PC-3 (cell line): ENCODE results near the gene TTC39A. TPM values are rescaled to one million over a fixed set of nuclear protein-coding genes. Genes with fewer than 3 reads are reported as not detected.

Experiments
- ATAC-seq: fragments of 200-7000 bp; cut with Tn5 transposase; 2 replicates; pipeline ENCODE4 v1.9.1; 2020; ENCODE audit warnings: mild to moderate bottlenecking, moderate library complexity
- BruUV-seq: library from RNA; stranded (reverse); fragments of 400-500 nt; replicated peaks from 2 replicates; lab custom pipeline; 2021; lab: Mats Ljungman, UMichigan
- CTCF ChIA-PET: fragments of 300-600 bp; sonication (Branson Sonifier 250); formaldehyde crosslinking; loops from one replicate; lab custom pipeline; 2022; ENCODE audit warnings: antibody characterized with exemption; lab: Charles Lee
- POLR2A ChIA-PET: fragments of 300-600 bp; sonication (Branson Sonifier 250); formaldehyde crosslinking; loops from one replicate; lab custom pipeline; 2022; ENCODE audit warnings: antibody characterized with exemption; ENCODE audit not compliant: unreplicated experiment; lab: Charles Lee
- DNase-seq: peaks from one replicate; pipeline ENCODE4 v3.0.0-alpha.2; 2015
- H2AFZ ChIP-seq: fragments of 300-600 bp; sonication (generic); 2 replicates; pipeline ENCODE4 v1.6.0; 2016; ENCODE audit warnings: antibody characterized with exemption, low read length
- H3F3A ChIP-seq: fragments of 300-600 bp; sonication (generic); one replicate; pipeline ENCODE4 v1.6.0; 2017; ENCODE audit warnings: antibody characterized with exemption, low read length, control low read depth, mild to moderate bottlenecking; ENCODE audit not compliant: unreplicated experiment
- H3K27ac ChIP-seq: fragments of 300-600 bp; sonication (generic); 2 replicates; pipeline ENCODE4 v1.5.1; 2016; ENCODE audit warnings: mild to moderate bottlenecking, low read length
- H3K27me3 ChIP-seq: fragments of 300-600 bp; sonication (generic); 2 replicates; pipeline ENCODE4 v1.6.1; 2016; ENCODE audit warnings: low read length, mixed read lengths
- H3K36me3 ChIP-seq: fragments of 300-600 bp; sonication (generic); 2 replicates; pipeline ENCODE4 v1.6.1; 2016; ENCODE audit warnings: low read depth, mixed run types, low read length, mixed read lengths
- H3K4me1 ChIP-seq: fragments of 300-600 bp; sonication (generic); 2 replicates; pipeline ENCODE4 v1.5.1; 2016; ENCODE audit warnings: low read length; ENCODE audit not compliant: insufficient read depth
- H3K4me2 ChIP-seq: fragments of 300-600 bp; sonication (generic); 2 replicates; pipeline ENCODE4 v1.6.0; 2016; ENCODE audit warnings: low read length
- H3K4me3 ChIP-seq: fragments of 300-600 bp; sonication (generic); 2 replicates; pipeline ENCODE4 v1.5.1; 2016; ENCODE audit warnings: mild to moderate bottlenecking, low read length, mixed read lengths
- H3K79me2 ChIP-seq: fragments of 300-600 bp; sonication (generic); 2 replicates; pipeline ENCODE4 v1.6.1; 2017; ENCODE audit warnings: low read length, mixed read lengths
- H3K9ac ChIP-seq: fragments of 300-600 bp; sonication (generic); 2 replicates; pipeline ENCODE4 v1.6.0; 2016; ENCODE audit warnings: mild to moderate bottlenecking, low read length
- H3K9me2 ChIP-seq: fragments of 300-600 bp; sonication (generic); replicated peaks from 2 replicates; pipeline ENCODE4 v1.6.1; 2016; ENCODE audit warnings: mixed run types, low read length, mixed read lengths
- H3K9me3 ChIP-seq: fragments of 300-600 bp; sonication (generic); 2 replicates; pipeline ENCODE4 v1.6.1; 2016; ENCODE audit warnings: low read length, mixed read lengths
- H4K20me1 ChIP-seq: fragments of 300-600 bp; sonication (generic); 2 replicates; pipeline ENCODE4 v1.6.1; 2016; ENCODE audit warnings: low read length, mixed read lengths
- EZH2 ChIP-seq: fragments of 300-600 bp; sonication (generic); IDR thresholded peaks from one replicate; pipeline ENCODE4 v1.6.1; 2017; ENCODE audit warnings: antibody characterized with exemption, mild to moderate bottlenecking, low read length; ENCODE audit not compliant: unreplicated experiment
- EZH2phosphoT487 ChIP-seq: fragments of 300-600 bp; sonication (generic); IDR thresholded peaks from 2 replicates; pipeline ENCODE4 v1.6.1; 2018; ENCODE audit warnings: mild to moderate bottlenecking, antibody characterized with exemption, low read length, borderline replicate concordance
- intact Hi-C: fragments of 100-400 bp; cut with micrococcal nuclease; formaldehyde crosslinking; loops from 2 replicates; pipeline ENCODE4 v1.9.0; 2023
- total RNA-seq: library from RNA; depleted of rRNA; stranded (reverse); fragments of >200 nt; gene quantifications from 2 replicates; pipeline ENCODE4 v1.2.3, GENCODE V29; 2014
- TF ChIP-seq, protein P1 (sequence below): fragments of 300-600 bp; sonication (generic); conservative IDR thresholded peaks from 2 replicates; pipeline ENCODE4 v1.5.1; 2017; ENCODE audit warnings: antibody characterized with exemption, low read depth, mild to moderate bottlenecking, low read length

The TTC39A gene
- total RNA-seq, 1 experiment from 2014 or later = 11.1 TPM

GRCh38 chr1:51290489-51290847 lies 39.9 kb downstream of the TTC39A start:
- DNase-seq = no peak
- Histone ChIP-seq H3K4me1 (no peaks in the 10 kb centered on the region), H3K4me2 (no peak overlapping the region), H3K27ac (no peak overlapping the region), H3K9me3 (no peaks in the 10 kb centered on the region), H3F3A (no peaks in the 10 kb centered on the region), H2AFZ (no peak overlapping the region), H3K36me3 (no peaks in the 10 kb centered on the region), H3K9ac (no peak overlapping the region), H4K20me1 (no peaks in the 10 kb centered on the region), H3K79me2 (no peaks in the 10 kb centered on the region), H3K27me3 (no peaks in the 10 kb centered on the region), H3K4me3 (no peak overlapping the region), H3K9me2 (no peaks in the 10 kb centered on the region)
- intact Hi-C loops = no loop called here
- POLR2A ChIA-PET = no interaction called here
- BruUV-seq = no TSS peak
- ATAC-seq = no peak
- CTCF ChIA-PET = no interaction called here
- TF ChIP-seq EZH2phosphoT487 (no peak), EZH2 (no peak)
- TF ChIP-seq, protein P1, sequence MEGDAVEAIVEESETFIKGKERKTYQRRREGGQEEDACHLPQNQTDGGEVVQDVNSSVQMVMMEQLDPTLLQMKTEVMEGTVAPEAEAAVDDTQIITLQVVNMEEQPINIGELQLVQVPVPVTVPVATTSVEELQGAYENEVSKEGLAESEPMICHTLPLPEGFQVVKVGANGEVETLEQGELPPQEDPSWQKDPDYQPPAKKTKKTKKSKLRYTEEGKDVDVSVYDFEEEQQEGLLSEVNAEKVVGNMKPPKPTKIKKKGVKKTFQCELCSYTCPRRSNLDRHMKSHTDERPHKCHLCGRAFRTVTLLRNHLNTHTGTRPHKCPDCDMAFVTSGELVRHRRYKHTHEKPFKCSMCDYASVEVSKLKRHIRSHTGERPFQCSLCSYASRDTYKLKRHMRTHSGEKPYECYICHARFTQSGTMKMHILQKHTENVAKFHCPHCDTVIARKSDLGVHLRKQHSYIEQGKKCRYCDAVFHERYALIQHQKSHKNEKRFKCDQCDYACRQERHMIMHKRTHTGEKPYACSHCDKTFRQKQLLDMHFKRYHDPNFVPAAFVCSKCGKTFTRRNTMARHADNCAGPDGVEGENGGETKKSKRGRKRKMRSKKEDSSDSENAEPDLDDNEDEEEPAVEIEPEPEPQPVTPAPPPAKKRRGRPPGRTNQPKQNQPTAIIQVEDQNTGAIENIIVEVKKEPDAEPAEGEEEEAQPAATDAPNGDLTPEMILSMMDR = no peak

- ChIA-PET CTCF (no interaction called here), POLR2A (no interaction called here)
- no peaks in the 10 kb centered on the region for H3K27me3 ChIP-seq
- intact Hi-C loops = no loop called here
- no peaks in the 10 kb centered on the region for H4K20me1 ChIP-seq
- TF ChIP-seq EZH2phosphoT487 = no peak
- TF ChIP-seq EZH2 = no peak
- TF ChIP-seq, protein P1 = no peak
- ATAC-seq = no peak
- BruUV-seq = no TSS peak
- DNase-seq = no peak
- no peaks in the 10 kb centered on the region for H3K9me2 ChIP-seq
- H3K4me2 ChIP-seq = no peak overlapping the region
- no peaks in the 10 kb centered on the region for H3K9me3 ChIP-seq
- H3K27ac ChIP-seq = no peak overlapping the region
- no peak overlapping the region for H2AFZ ChIP-seq
- no peak overlapping the region for H3K4me3 ChIP-seq
- H3K9ac ChIP-seq = no peak overlapping the region
- H3F3A ChIP-seq = no peaks in the 10 kb centered on the region
- no peaks in the 10 kb centered on the region for H3K79me2 ChIP-seq
- no peaks in the 10 kb centered on the region for H3K4me1 ChIP-seq
- H3K36me3 ChIP-seq = no peaks in the 10 kb centered on the region
These were observed 40.5 kb downstream of the TTC39A start for GRCh38 chr1:51289676-51290488.

- H3K79me2 ChIP-seq = no peaks in the 10 kb centered on the region
- ChIA-PET POLR2A (no interaction called here), CTCF (no interaction called here)
- no peak for ATAC-seq
- H3K27ac ChIP-seq = no peak overlapping the region
- H3K4me1 ChIP-seq = no peaks in the 10 kb centered on the region
- H3K9me2 ChIP-seq = no peaks in the 10 kb centered on the region
- H4K20me1 ChIP-seq = no peaks in the 10 kb centered on the region
- intact Hi-C loops = no loop called here
- no peak for TF ChIP-seq EZH2
- TF ChIP-seq, protein P1 = no peak
- no peak for TF ChIP-seq EZH2phosphoT487
- H3K4me2 ChIP-seq = no peak overlapping the region
- H3K4me3 ChIP-seq = no peak overlapping the region
- BruUV-seq = no TSS peak
- H3K9ac ChIP-seq = no peak overlapping the region
- DNase-seq = no peak
- no peak overlapping the region for H2AFZ ChIP-seq
- H3K9me3 ChIP-seq = no peaks in the 10 kb centered on the region
- no peaks in the 10 kb centered on the region for H3K36me3 ChIP-seq
- no peaks in the 10 kb centered on the region for H3F3A ChIP-seq
- no peaks in the 10 kb centered on the region for H3K27me3 ChIP-seq
These were observed 41.8 kb downstream of the TTC39A start for GRCh38 chr1:51288578-51288977.
